WTC11 (cell line): ENCODE data around the gene ZNF221. TPM values are rescaled to one million over a fixed set of nuclear protein-coding genes. Genes with fewer than 3 reads are reported as not detected.

Experiments used
- ATAC-seq: fragments of 200-7000 bp; cut with Tn5 transposase; 2 replicates; pipeline ENCODE4 v1.10.0; 2021; ENCODE audit warnings: mild to moderate bottlenecking, moderate library complexity
- CTCF ChIA-PET: fragments of 300-600 bp; sonication (Branson Sonifier 250); formaldehyde crosslinking; loops from one replicate; lab custom pipeline; 2021; ENCODE audit warnings: antibody characterized with exemption; lab: Charles Lee
- POLR2A ChIA-PET: fragments of 350-600 bp; sonication (Branson Sonifier 250); formaldehyde crosslinking; loops from one replicate; lab custom pipeline; 2021; ENCODE audit warnings: antibody characterized with exemption; lab: Charles Lee
- DNase-seq: peaks from one replicate; pipeline ENCODE4 v3.0.0; 2021; ENCODE audit warnings: low spot score
- H3K27ac Mint-ChIP-seq: 2 replicates; pipeline ENCODE4 v1.8.0; 2021; ENCODE audit warnings: mixed read lengths
- H3K27me3 Mint-ChIP-seq: 2 replicates; pipeline ENCODE4 v1.8.0; 2021; ENCODE audit warnings: low read depth, mild to moderate bottlenecking, moderate library complexity, mixed read lengths
- H3K36me3 Mint-ChIP-seq: 2 replicates; pipeline ENCODE4 v1.8.0; 2021; ENCODE audit warnings: mixed read lengths
- H3K4me1 Mint-ChIP-seq: 2 replicates; pipeline ENCODE4 v1.8.0; 2022; ENCODE audit warnings: mixed read lengths
- H3K4me3 Mint-ChIP-seq: 2 replicates; pipeline ENCODE4 v1.8.0; 2021; ENCODE audit warnings: mild to moderate bottlenecking, moderate library complexity, mixed read lengths
- H3K9me3 Mint-ChIP-seq: 2 replicates; pipeline ENCODE4 v1.8.0; 2021; ENCODE audit warnings: mixed read lengths
- ESRRA ChIP-seq: sonication (generic); formaldehyde crosslinking; IDR thresholded peaks from 2 replicates; pipeline ENCODE4 v1.8.1; 2022; ENCODE audit warnings: mild to moderate bottlenecking, missing genetic modification reagents, borderline replicate concordance
- ETV6 ChIP-seq: sonication (generic); formaldehyde crosslinking; IDR thresholded peaks from 2 replicates; pipeline ENCODE4 v1.8.1; 2022; ENCODE audit warnings: mild to moderate bottlenecking, missing genetic modification reagents
- HMGA2 ChIP-seq: fragments of 250-450 bp; sonication (Bioruptor Pico); IDR thresholded peaks from 2 replicates; pipeline ENCODE4 v1.4.0; 2021; ENCODE audit warnings: mild to moderate bottlenecking, moderate library complexity
- PRRX2 ChIP-seq: fragments of 250-450 bp; sonication (Bioruptor Pico); IDR thresholded peaks from 2 replicates; pipeline ENCODE4 v1.8.0; 2021; ENCODE audit warnings: mild to moderate bottlenecking
- RORB ChIP-seq: fragments of 250-450 bp; sonication (Bioruptor Pico); IDR thresholded peaks from 2 replicates; pipeline ENCODE4 v1.9.0; 2021; ENCODE audit warnings: mild to moderate bottlenecking
- SMAD4 ChIP-seq: sonication (generic); formaldehyde crosslinking; IDR thresholded peaks from 2 replicates; pipeline ENCODE4 v1.8.0; 2022; ENCODE audit warnings: mild to moderate bottlenecking, missing genetic modification reagents
- TCF7 ChIP-seq: sonication (generic); formaldehyde crosslinking; IDR thresholded peaks from 2 replicates; pipeline ENCODE4 v1.8.0; 2022; ENCODE audit warnings: mild to moderate bottlenecking, low read depth, missing genetic modification reagents, moderate library complexity
- TP53 ChIP-seq: sonication (generic); formaldehyde crosslinking; IDR thresholded peaks from 2 replicates; pipeline ENCODE4 v1.8.1; 2023; ENCODE audit warnings: mild to moderate bottlenecking, missing genetic modification reagents
- ZBTB21 ChIP-seq: sonication (generic); formaldehyde crosslinking; IDR thresholded peaks from 2 replicates; pipeline ENCODE4 v1.8.1; 2023; ENCODE audit warnings: mild to moderate bottlenecking, missing genetic modification reagents, borderline replicate concordance
- ZNF138 ChIP-seq: sonication (generic); formaldehyde crosslinking; conservative IDR thresholded peaks from 2 replicates; pipeline ENCODE4 v1.8.1; 2022; ENCODE audit warnings: mild to moderate bottlenecking, moderate library complexity, missing genetic modification reagents
- ZNF219 ChIP-seq: sonication (generic); formaldehyde crosslinking; IDR thresholded peaks from 2 replicates; pipeline ENCODE4 v1.8.0; 2023; ENCODE audit warnings: missing genetic modification reagents, mild to moderate bottlenecking, borderline replicate concordance
- ZNF232 ChIP-seq: sonication (generic); formaldehyde crosslinking; IDR thresholded peaks from 2 replicates; pipeline ENCODE4 v1.8.0; 2022; ENCODE audit warnings: mild to moderate bottlenecking, missing genetic modification reagents
- ZNF416 ChIP-seq: fragments of 250-450 bp; sonication (Bioruptor Pico); IDR thresholded peaks from 2 replicates; pipeline ENCODE4 v1.9.0; 2021; ENCODE audit warnings: mild to moderate bottlenecking, inconsistent platforms
- ZNF423 ChIP-seq: fragments of 250-450 bp; sonication (Bioruptor Pico); IDR thresholded peaks from 2 replicates; pipeline ENCODE4 v2.1.2; 2022; ENCODE audit warnings: mild to moderate bottlenecking, moderate library complexity
- ZNF512 ChIP-seq: sonication (generic); formaldehyde crosslinking; IDR thresholded peaks from 2 replicates; pipeline ENCODE4 v1.8.1; 2022; ENCODE audit warnings: missing genetic modification reagents, borderline replicate concordance
- ZNF671 ChIP-seq: fragments of 250-450 bp; sonication (Bioruptor Pico); IDR thresholded peaks from 2 replicates; pipeline ENCODE4 v1.8.0; 2021; ENCODE audit warnings: mild to moderate bottlenecking
- total RNA-seq: library from RNA; stranded (reverse); gene quantifications from 3 replicates; pipeline ENCODE4 v1.2.3, GENCODE V29; 2021
- TF ChIP-seq, protein P1 (sequence below): sonication (generic); formaldehyde crosslinking; IDR thresholded peaks from 2 replicates; pipeline ENCODE4 v1.8.0; 2022; ENCODE audit warnings: mild to moderate bottlenecking, missing genetic modification reagents
- TF ChIP-seq, protein P2 (sequence below): sonication (generic); formaldehyde crosslinking; IDR thresholded peaks from 2 replicates; pipeline ENCODE4 v1.8.1; 2023; ENCODE audit warnings: mild to moderate bottlenecking, missing genetic modification reagents
- TF ChIP-seq, protein P3 (sequence below): fragments of 250-450 bp; sonication (Bioruptor Pico); conservative IDR thresholded peaks from 2 replicates; pipeline ENCODE4 v1.9.0; 2021; ENCODE audit warnings: mild to moderate bottlenecking
- TF ChIP-seq, protein P4 (sequence below): sonication (generic); formaldehyde crosslinking; IDR thresholded peaks from 2 replicates; pipeline ENCODE4 v1.8.0; 2023; ENCODE audit warnings: missing genetic modification reagents, mild to moderate bottlenecking, borderline replicate concordance
- TF ChIP-seq, protein P5 (sequence below): fragments of 250-450 bp; sonication (Bioruptor Pico); IDR thresholded peaks from 2 replicates; pipeline ENCODE4 v1.9.0; 2021; ENCODE audit warnings: mild to moderate bottlenecking, borderline replicate concordance
- TF ChIP-seq, protein P6 (sequence below): fragments of 250-450 bp; sonication (Bioruptor Pico); IDR thresholded peaks from 2 replicates; pipeline ENCODE4 v1.8.0; 2021; ENCODE audit warnings: mild to moderate bottlenecking

ZNF221 gene
- total RNA-seq, 1 experiment from 2014 or later, result 7.6 TPM

- TF ChIP-seq TP53 (CRISPR knock-in tag), result no peak
- no peak for TF ChIP-seq ESRRA (CRISPR knock-in tag)
- TF ChIP-seq, protein P1, sequence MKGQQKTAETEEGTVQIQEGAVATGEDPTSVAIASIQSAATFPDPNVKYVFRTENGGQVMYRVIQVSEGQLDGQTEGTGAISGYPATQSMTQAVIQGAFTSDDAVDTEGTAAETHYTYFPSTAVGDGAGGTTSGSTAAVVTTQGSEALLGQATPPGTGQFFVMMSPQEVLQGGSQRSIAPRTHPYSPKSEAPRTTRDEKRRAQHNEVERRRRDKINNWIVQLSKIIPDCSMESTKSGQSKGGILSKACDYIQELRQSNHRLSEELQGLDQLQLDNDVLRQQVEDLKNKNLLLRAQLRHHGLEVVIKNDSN (CRISPR knock-in tag), result no peak
- TF ChIP-seq, protein P2, sequence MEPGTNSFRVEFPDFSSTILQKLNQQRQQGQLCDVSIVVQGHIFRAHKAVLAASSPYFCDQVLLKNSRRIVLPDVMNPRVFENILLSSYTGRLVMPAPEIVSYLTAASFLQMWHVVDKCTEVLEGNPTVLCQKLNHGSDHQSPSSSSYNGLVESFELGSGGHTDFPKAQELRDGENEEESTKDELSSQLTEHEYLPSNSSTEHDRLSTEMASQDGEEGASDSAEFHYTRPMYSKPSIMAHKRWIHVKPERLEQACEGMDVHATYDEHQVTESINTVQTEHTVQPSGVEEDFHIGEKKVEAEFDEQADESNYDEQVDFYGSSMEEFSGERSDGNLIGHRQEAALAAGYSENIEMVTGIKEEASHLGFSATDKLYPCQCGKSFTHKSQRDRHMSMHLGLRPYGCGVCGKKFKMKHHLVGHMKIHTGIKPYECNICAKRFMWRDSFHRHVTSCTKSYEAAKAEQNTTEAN, result no peak
- no peak for TF ChIP-seq ZNF138 (CRISPR knock-in tag)
- TF ChIP-seq ZBTB21 (CRISPR knock-in tag), result no peak
- TF ChIP-seq ZNF219, result no peak
- TF ChIP-seq, all 79 proteins: peak for 0
Observed at GRCh38 chr19:43984687-43985000, 33.6 kb downstream of the ZNF221 start (continued).

DNA sequence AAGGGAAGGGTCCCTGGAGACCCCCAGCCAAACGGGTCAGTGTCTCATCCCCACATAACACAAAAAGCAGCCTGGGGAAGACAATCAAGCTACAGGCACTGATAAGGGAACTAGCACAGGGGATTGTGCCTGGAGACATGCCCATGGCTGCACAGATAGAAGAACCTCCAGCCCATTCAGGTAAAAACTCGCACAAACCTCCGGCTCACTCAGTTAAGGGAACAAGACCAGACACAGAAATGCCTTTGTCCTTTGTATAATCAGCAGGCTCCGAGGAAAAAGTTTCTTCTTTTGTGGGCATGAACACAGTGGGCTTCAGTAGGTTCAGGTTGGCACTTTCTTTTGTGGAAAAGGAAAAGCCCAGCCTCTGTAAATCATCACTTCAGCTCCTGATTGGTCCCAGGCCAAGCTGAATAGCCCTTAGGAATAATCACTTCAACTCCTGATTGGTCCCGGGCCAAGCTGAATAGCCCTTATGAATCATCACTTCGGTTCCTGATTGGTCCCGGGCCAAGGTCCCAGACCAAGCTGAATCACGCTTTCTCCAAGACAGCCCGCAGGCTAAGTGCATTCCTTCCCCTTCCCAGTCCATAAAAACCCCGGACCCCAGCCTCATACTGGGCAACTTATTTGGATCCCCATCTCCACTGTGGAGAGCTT is 46.7 kb downstream of the ZNF221 start:
- H3K36me3 Mint-ChIP-seq, result peaks cover 37% of the 10 kb centered on the region
- DNase-seq (no peak), ATAC-seq (no peak; the same call in 1 of the 2 replicates)
- no peak overlapping the region for H3K4me3 Mint-ChIP-seq
- ChIA-PET POLR2A (no interaction called here), CTCF (no interaction called here)
- peaks cover 7% of the 10 kb centered on the region for H3K4me1 Mint-ChIP-seq
- H3K27me3 Mint-ChIP-seq, result no peaks in the 10 kb centered on the region
- peaks cover 34% of the 10 kb centered on the region for H3K9me3 Mint-ChIP-seq
- no peak overlapping the region for H3K27ac Mint-ChIP-seq
- TF ChIP-seq RORB (no peak), ZNF232 (CRISPR knock-in tag) (no peak), ZNF416 (no peak), PRRX2 (no peak), ZNF671 (CRISPR knock-in tag) (no peak), ZNF512 (CRISPR knock-in tag) (no peak), SMAD4 (CRISPR knock-in tag) (no peak), HMGA2 (CRISPR knock-in tag) (no peak), ETV6 (CRISPR knock-in tag) (no peak), ZNF423 (CRISPR knock-in tag) (no peak), TCF7 (no peak)
- TF ChIP-seq, protein P3, sequence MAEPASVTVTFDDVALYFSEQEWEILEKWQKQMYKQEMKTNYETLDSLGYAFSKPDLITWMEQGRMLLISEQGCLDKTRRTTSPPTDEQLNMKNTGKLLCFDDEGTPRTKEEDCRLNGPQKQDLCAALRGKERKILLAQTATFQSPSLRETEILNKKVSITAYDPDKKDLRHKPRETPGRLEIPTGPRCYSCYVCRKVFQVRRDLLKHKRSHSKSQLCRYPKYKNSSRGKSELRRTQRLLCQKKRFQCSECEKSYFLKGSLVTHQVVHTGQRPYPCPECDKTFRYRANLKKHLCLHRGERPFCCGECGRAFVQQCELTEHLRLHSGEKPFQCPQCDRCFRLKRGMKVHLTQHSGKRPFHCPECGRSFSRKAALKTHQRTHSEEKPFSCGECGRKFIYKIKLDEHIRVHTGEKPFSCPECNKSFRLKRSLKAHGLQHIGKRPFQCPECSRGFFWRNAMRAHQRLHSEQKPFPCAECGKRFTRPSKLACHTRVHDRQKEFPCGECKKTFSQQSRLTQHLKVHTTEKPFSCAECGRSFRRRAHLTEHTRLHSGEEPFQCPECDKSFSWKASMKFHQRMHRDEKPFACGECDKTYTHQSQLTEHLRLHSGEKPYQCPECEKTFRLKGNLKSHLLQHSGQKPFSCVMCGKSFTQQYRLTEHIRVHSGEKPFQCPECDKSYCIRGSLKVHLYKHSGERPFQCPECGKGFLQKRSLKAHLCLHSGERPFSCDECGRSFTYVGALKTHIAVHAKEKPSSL, result no peak
- TF ChIP-seq, protein P4, sequence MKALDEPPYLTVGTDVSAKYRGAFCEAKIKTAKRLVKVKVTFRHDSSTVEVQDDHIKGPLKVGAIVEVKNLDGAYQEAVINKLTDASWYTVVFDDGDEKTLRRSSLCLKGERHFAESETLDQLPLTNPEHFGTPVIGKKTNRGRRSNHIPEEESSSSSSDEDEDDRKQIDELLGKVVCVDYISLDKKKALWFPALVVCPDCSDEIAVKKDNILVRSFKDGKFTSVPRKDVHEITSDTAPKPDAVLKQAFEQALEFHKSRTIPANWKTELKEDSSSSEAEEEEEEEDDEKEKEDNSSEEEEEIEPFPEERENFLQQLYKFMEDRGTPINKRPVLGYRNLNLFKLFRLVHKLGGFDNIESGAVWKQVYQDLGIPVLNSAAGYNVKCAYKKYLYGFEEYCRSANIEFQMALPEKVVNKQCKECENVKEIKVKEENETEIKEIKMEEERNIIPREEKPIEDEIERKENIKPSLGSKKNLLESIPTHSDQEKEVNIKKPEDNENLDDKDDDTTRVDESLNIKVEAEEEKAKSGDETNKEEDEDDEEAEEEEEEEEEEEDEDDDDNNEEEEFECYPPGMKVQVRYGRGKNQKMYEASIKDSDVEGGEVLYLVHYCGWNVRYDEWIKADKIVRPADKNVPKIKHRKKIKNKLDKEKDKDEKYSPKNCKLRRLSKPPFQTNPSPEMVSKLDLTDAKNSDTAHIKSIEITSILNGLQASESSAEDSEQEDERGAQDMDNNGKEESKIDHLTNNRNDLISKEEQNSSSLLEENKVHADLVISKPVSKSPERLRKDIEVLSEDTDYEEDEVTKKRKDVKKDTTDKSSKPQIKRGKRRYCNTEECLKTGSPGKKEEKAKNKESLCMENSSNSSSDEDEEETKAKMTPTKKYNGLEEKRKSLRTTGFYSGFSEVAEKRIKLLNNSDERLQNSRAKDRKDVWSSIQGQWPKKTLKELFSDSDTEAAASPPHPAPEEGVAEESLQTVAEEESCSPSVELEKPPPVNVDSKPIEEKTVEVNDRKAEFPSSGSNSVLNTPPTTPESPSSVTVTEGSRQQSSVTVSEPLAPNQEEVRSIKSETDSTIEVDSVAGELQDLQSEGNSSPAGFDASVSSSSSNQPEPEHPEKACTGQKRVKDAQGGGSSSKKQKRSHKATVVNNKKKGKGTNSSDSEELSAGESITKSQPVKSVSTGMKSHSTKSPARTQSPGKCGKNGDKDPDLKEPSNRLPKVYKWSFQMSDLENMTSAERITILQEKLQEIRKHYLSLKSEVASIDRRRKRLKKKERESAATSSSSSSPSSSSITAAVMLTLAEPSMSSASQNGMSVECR (CRISPR knock-in tag), result no peak
- TF ChIP-seq, protein P5, sequence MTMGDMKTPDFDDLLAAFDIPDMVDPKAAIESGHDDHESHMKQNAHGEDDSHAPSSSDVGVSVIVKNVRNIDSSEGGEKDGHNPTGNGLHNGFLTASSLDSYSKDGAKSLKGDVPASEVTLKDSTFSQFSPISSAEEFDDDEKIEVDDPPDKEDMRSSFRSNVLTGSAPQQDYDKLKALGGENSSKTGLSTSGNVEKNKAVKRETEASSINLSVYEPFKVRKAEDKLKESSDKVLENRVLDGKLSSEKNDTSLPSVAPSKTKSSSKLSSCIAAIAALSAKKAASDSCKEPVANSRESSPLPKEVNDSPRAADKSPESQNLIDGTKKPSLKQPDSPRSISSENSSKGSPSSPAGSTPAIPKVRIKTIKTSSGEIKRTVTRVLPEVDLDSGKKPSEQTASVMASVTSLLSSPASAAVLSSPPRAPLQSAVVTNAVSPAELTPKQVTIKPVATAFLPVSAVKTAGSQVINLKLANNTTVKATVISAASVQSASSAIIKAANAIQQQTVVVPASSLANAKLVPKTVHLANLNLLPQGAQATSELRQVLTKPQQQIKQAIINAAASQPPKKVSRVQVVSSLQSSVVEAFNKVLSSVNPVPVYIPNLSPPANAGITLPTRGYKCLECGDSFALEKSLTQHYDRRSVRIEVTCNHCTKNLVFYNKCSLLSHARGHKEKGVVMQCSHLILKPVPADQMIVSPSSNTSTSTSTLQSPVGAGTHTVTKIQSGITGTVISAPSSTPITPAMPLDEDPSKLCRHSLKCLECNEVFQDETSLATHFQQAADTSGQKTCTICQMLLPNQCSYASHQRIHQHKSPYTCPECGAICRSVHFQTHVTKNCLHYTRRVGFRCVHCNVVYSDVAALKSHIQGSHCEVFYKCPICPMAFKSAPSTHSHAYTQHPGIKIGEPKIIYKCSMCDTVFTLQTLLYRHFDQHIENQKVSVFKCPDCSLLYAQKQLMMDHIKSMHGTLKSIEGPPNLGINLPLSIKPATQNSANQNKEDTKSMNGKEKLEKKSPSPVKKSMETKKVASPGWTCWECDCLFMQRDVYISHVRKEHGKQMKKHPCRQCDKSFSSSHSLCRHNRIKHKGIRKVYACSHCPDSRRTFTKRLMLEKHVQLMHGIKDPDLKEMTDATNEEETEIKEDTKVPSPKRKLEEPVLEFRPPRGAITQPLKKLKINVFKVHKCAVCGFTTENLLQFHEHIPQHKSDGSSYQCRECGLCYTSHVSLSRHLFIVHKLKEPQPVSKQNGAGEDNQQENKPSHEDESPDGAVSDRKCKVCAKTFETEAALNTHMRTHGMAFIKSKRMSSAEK (CRISPR knock-in tag), result no peak
- TF ChIP-seq, protein P6, sequence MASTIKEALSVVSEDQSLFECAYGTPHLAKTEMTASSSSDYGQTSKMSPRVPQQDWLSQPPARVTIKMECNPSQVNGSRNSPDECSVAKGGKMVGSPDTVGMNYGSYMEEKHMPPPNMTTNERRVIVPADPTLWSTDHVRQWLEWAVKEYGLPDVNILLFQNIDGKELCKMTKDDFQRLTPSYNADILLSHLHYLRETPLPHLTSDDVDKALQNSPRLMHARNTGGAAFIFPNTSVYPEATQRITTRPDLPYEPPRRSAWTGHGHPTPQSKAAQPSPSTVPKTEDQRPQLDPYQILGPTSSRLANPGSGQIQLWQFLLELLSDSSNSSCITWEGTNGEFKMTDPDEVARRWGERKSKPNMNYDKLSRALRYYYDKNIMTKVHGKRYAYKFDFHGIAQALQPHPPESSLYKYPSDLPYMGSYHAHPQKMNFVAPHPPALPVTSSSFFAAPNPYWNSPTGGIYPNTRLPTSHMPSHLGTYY (CRISPR knock-in tag), result no peak
